Hindlimb muscle (tissue), 1 donor: Measurements from ENCODE around the gene RELT. TPM values are rescaled to one million over a fixed set of nuclear protein-coding genes. Genes with fewer than 3 reads are reported as not detected.

Source experiments
- DNase-seq: peaks from one replicate; pipeline ENCODE4 v3.0.0-alpha.2; 2013
- polyA plus RNA-seq: library from polyadenylated mRNA; unstranded; fragments of 120-200 nt; gene quantifications from one replicate; pipeline ENCODE4 v1.2.1, GENCODE V29; 2013; ENCODE audit not compliant: insufficient read length

The RELT gene
- polyA plus RNA-seq, 1 donor, result 3.6 TPM

DNA sequence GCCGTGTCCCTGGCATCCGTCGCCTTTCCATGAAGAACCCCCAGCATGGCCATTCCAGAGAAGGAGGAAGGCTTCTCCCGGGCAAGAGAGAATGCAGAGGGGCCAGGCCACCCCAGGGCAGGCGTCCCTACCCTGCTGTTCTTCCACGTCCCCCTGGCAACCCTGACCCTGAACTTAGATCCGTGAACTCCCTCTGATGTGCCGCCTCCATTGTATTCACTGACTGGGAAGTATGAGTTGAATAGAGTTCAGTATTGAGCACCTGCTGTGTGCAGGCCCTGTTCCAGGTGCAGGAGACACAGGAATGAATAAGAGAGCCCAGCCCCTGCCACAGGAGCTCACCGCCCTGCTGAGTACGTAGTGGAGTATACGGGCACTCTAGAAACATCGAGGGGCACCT is 29.1 kb upstream of the RELT start:
- DNase-seq, result no peak

DNA sequence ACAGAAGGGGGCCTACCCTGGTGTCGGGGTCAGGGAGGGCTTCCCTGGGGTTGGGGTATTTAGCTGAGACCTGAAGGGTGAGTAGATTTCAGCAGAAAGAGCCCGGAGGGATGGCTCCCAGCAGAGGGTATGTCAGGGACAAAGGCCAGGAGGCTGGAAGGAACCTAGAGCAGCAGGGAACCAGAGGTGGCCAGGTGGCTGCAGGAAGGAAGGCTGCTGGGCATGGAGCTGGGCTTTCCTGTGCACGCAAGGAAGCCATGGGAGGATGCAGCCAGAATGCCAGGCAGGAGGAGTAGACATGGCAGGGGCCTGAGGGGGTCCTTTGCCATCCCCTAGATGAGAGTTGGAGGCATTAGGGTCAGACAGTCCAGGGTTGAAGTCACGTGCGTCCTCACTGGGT is 27.4 kb upstream of the RELT start:
- no peak for DNase-seq

DNA sequence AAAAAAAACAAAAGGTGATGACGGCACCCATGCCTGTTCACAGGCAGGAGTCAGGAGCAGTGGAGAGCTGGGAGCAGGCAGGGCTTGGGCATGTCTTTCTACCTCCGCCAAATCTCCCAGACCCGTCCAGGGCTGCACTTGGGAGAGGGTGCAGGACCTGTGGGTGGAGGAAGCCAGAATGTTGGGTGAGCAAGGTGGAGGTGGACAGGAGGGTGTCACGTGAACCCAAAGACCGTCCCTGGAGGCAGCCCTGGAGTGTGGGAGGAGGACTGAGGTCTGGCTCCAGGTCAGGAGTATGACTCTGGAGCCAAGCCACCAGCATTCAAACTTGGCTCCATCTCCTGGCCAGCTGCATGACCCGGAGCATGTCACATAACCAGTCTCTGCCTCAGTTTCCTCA is 26.6 kb upstream of the RELT start:
- no peak for DNase-seq

DNA sequence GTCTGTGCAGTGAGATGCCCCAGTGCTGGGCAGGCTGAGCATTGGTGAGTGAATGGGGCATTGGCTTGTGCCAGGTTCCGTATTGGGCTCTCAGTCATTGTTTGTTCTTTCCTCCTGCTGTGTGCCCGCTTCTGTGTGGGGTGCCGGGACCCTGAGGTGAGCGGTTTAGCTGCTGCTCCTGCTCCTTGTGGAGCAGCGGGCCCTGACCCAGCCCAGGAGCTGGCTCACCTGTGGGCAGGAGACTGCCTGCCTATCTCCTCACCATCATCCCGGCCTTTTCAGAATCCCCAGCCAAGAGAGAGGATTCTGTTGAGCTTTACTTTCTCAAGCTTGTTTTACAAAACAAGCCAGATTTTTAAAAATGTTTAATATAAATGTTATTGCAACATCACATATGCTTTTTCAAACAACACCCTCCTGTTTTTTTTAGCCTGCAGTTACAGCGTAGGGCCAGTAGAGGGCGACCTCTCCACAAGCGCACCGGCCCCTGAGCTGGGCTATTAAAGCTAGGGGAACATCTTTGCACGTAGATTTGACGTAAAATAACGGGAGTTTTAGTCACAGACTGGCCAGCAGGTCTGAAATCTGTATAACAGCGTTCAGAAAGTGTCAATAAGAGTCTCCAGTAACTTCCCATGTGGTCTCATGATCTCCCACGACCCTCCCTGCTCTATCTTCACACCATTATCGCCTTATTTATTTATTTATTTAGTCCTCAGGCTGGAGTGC is 25.1 kb upstream of the RELT start:
- peak; percentile 67 for DNase-seq

DNA sequence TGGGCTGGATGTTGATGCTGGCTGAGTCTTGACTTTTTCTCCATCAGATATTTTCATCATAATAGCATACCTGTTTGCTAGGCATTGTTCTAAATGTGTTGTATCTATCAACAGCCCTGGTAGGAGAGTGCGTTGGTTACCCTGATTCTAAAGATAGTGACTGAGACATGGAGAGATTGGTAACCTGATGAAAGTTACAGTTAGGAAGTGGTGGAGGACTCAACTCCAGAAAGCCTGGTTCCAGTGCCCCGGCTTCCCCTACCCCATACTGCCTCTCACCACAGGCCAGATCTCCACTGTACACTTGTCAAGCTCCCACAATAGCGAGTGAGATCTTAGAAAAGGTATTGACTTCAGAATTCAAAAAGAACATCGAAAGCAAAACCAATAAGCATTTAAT is 22.8 kb upstream of the RELT start:
- no peak for DNase-seq

DNA sequence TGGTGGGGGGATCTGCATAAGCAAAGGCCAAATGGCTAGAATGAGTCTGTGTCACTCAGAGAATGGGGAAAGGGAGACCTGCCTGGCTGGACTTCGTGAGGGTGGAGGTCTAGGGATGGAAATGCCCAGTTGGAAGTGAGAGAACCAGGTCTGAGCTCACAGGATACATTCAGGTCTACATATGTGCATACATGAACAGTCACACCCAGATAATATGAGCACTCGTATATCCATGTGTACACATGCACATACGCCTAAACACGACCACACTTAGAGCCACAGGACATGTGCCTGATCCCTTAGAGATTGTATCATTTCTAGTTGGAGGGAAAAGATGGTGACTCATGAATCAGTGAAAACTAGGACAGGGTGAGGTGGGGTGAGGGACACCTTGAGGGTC is 21.1 kb upstream of the RELT start:
- no peak for DNase-seq

DNA sequence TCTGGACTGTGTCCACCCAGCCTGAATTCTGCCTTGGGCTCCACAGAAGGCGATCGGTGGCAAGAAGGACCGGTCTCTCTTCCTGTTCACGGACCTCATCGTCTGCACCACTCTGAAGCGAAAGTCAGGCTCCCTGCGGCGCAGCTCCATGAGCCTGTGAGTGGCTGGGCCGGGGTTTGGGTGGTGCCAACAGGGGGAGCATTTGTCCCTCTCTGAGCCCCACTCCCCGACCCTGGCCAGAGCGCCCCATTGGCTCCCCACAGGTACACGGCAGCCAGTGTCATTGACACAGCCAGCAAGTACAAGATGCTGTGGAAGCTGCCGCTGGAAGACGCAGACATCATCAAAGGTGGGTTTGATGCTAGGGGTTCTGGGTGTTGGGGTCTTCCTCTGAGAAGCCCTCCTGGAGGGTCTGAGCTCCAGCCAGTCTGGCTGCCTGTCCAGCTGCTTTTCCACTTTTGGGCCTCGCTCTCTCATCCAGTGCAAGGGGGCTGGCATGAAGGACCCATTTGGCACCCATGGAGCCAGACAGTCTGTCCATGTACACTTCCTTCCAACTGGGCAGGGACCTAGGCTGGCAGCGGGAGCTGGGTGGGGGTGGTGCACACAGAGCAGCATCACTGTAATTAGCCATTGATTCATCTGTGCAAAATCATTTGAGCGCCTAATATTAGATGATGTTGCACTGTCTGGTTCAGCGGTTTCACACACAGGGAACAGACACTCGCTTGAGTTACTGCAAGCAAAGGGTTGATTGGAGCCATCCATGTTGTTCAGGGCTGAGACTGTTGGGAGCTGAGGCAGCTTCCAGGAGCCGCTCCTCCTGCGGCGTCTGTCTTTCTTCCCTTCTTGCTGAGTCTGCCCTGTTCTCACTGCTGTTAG is 19.0 kb upstream of the RELT start:
- DNase-seq, result no peak

DNA sequence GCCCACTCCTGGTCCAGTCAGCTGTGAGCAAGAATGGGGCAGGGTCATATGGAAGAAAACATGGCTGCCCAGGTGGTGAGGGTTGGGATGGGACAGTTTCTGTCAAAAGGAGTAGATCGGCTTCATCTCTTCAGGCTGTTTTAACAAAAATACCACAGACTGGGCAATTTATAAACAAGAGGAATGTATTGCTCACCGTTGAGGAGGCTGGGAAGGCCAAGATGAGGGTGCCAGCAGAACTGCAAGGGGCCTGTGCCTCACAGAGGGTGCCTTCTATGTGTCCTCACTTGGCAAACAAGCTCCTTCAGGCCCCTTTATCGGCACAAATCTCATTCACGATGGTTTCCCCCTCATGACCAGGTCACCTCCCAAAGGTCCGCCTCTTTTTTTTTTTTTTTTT is 18.1 kb upstream of the RELT start:
- no peak for DNase-seq

DNA sequence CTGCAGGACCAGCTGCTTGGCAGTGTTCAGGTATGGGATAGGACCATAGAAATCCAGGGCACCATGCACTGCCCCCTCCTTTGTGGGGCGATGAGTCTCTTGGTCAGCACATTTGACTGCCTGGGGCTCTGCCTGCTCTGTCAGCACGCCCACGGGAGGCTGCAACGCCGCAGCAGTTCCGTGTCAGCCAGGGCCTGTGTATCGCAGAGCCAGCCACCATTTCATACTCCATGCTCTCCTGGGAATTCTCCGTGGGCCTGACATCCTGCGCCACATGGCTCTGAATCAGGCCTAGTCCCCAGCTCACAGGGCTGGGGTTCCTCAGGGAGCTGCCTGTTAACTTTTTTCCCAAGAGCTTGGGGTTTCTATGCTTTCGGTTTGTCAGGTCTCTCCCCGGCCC is 16.9 kb upstream of the RELT start:
- DNase-seq, result no peak

DNA sequence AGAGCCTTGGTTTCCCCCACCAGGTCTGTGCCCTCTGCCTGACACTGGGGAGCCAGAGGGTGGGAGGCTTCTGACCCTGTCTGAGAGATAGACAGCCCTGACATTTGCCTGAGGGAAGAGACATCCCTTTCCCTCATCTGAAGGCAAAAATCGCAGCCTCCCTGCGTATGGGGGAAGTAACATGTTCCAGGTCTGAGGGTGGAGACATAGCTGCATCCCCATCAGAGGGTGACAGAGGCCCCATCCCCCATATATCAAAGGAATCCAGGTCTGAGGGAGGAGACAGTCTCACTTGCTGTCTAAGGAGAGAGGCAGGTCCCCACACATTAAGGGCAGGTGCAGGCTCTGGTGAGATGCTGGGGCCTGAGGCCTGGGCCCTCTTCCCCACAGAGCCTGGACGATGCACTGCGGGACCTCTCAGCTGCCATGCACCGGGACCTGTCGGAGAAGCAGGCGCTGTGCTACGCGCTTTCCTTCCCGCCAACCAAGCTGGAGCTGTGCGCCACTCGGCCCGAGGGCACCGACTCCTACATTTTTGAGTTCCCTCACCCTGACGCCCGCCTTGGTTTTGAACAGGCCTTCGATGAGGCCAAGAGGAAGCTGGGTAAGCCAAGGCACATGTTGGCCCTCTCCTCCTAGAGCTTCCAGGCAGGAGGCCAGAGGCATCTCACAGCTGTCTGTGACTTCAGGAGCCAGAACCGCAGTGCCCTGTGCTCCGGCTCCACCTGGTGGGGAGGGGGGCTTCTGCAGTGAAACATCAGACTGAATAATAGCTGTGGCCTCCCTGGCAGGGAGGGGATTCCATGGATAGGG is 16.1 kb upstream of the RELT start:
- no peak for DNase-seq

DNA sequence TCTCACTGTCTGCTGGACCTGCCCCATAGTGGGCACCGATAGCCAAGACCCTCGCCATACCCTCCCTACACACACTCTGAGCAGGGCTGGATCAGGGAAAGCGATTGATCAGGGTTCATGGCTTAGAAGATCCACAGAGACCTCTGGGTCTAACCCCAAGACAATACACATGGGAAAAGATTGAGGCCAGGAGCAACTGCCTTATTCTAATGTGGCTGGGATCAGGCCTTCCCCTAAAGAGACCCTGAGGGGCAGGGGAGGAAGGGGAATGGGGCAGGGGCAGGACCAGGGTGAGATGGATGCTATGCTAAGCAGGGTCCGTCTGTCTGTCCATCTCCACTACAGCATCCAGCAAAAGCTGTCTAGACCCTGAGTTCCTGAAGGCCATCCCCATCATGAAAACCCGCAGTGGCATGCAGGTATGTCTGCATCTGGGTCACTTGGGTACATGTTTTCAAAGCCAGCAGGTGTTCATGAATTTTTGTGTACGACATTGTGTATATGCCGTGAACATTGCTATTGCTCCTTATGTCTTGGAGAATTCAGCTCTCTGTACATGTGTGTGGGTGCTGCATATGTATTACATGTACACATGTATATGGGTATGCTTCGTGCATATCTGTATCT is 15.3 kb upstream of the RELT start:
- no peak for DNase-seq

DNA sequence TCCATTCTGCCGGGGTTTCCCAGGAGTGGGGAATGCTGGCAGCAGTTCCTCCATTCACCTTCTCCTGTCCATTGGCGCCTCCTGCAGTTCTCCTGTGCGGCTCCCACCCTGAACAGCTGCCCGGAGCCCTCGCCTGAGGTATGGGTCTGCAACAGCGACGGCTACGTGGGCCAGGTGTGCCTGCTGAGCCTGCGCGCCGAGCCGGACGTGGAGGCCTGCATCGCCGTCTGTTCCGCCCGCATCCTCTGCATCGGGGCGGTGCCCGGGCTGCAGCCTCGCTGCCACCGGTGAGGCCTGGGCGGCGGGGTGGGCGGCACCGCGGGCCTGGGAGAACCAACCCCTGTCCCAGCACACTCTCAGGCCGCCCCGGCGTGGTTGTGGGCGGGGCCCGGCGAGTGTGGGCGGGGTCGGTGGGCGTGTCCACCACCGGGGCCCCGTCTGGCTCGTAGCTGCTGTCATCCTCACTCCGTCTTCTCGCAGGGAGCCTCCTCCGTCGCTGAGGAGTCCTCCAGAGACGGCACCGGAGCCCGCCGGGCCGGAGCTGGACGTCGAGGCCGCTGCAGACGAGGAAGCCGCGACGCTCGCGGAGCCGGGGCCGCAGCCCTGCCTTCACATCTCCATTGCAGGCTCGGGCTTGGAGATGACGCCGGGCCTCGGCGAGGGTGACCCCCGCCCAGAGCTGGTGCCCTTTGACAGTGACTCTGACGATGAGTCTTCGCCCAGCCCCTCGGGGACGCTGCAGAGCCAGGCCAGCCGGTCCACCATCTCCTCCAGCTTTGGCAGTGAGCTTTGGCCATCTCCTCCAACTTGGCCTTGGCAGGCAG is 14.0 kb upstream of the RELT start:
- DNase-seq, result no peak

DNA sequence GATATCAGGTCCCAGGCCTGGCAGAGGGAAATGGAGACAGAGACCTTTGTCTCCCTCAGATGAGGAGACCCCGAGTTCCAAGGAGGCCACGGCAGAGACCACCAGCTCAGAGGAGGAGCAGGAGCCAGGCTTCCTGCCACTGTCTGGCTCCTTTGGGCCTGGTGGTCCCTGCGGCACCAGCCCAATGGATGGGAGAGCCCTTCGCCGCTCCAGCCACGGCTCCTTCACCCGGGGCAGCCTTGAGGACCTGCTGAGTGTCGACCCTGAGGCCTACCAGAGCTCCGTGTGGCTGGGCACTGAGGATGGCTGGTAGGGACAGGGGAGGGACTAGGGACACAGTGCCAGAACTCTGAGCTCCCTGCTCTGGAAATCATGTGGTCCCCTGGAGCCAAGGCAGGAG is 13.1 kb upstream of the RELT start:
- DNase-seq, result no peak

DNA sequence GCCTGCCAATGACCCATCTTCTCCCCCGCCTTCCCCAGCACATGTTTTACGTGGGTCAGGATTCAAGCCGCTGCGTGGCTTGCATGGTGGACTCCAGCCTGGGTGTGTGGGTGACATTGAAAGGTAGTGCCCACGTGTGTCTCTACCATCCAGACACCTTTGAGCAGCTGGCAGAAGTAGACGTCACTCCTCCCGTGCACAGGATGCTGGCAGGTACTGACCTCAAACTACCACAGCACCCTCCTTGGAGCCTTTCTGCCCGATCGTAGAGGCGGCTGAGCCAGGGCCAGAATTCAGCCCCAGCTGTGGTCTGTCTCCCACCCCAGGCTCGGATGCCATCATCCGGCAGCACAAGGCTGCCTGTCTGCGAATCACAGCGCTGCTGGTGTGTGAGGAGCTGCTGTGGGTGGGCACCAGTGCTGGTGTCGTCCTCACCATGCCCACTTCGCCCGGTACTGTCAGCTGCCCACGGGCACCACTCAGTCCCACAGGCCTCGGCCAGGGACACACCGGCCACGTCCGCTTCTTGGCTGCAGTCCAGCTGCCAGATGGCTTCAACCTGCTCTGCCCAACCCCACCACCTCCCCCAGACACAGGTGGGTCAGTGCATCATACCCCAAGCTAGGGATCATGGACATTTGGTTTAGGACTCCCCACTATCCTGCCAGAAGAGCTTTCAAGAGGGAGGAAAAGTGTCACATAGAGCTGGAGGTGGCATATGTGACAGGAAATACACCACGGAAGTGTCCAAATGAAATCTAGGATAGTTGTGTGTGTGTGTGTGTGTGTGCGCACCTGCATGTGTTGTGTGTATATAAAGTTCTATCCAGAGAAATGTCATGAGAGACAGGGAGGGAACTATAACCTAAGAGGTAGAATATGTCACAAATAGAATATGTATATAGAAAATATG is 10.6 kb upstream of the RELT start:
- DNase-seq, result no peak

DNA sequence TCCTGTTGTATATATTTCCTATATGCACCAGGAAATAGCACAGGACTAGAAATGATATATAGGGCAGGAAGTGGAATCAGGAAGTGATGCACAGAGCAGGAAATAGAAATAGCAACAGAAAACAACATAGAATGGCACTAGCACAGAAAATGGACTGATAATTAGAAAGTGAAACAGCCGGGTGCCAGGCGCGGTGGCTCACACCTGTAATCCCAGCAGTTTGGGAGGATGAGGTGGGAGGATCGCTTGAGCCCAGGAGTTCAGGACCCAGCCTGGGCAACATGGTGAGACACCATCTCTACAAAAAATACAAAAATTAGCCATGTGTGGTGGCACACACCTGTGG is 10.0 kb upstream of the RELT start:
- DNase-seq, result no peak

DNA sequence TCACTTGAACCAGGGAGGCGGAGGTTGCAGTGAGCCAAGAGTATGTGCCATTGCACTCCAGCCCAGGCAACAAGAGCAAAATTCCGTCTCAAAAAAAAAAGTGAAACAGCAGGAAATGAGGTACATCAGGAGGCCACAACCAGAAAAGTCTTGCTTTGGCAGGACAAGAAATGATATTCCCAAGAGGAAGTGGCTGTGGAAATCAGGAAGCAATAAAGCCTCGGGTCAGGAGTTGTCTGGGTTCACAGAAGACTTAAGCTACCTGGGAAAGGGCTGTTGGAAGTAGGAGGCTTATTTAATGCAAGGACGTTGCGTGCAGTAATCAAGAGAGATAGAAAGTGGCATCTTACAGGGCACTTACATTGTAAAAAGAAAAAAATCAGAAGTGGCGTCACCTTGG is 9.2 kb upstream of the RELT start:
- no peak for DNase-seq

DNA sequence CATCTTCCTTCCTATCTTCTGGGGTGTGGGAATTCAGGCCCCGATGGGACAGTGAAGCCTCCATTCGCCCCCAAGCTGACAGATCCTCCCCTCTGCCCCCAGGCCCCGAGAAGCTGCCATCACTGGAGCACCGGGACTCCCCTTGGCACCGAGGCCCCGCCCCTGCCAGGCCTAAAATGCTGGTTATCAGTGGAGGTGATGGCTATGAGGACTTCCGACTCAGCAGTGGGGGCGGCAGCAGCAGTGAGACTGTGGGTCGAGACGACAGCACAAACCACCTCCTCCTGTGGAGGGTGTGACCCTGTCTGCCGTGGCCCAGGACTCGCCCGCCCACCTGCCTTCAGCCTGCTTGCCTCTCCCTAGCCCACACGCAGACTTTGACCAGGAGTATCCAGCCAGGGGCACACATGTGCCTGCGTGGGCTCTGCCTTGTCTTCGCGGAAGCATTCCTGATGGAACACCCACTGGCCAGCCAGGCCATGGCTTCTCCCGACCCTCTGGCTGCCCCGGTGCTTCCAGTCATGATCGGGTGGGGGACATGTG is 8.6 kb upstream of the RELT start:
- no peak for DNase-seq

DNA sequence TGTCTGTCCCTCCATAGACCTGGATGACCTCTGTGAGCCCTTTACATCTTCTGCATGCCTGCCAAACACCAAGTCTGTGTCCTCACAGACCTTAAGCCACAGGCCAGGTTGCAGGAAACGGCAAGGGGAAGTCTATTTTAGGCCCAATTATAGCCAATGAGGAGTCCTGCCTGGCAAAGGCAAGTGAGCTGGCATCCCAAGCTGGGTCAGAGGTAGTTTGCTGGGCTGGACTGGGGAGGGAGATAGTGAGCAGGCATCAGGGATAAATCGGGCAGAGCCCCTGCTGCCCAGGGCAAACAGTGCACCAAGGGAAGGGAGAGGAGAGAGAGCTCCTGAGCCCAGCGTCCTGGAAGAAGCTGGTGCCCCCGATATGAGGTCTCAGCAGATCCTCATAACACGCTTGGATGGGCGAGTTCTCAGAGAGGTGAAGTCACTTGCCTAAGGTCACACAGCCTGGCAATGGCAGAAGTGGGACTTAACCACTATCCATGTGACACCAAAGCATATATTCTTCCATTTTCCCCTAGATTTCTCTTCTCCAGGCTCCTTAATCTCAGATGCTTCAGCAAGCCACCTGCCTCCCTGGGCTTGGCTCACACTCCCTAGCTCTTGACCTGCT is 3.7 kb upstream of the RELT start:
- no peak for DNase-seq

DNA sequence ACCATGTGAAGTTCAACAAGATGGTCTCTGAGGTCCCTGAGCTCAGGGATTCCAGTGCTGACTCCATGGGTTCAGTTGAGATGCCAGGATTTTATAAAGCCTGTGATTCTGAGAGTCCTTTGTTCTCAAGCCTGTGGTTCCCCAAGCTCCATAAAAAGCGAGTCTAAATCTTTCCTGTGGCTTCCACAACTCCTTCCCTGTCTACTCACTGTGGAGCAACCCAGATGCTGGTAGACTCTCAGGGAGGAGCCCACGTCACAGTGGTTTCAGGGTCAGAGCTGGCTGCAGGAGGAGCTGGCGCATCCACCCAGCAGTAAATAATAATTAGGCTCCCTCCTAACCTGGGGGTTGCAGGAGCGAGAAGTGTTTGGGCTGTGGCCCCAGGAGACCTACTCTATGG is 2.0 kb upstream of the RELT start:
- no peak for DNase-seq

DNA sequence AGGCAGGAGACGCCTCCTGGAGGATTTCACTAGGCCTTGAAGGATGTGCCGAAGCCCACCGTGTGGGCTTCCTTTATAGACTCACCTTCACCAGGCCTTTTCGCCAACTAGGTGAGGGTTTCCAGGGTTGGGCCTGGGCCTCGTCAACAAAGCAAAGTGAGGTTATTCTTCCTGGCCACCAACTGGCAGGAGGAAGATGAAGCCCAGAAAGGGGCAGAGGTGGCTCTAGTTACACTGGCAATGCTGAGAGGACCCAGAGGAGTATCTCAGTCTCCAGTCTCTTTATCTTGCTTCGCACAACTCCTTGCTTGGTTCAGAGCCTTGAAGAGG is 404 bp upstream of the RELT start:
- DNase-seq, result no peak
